NCI-H748 treated with DMSO at 0.1 percent for 48 hours (cell line): Measurements from ENCODE around the gene NEK1.
A peak's percentile ranks its signal among the peaks of the same experiment; 100 is the strongest.
"Not testable (repeated sequence)": the region's sequence is repeated elsewhere in the genome, so short reads cannot be mapped to it uniquely, and the experiment has no call there.

Source experiments
- DNase-seq: peaks from one replicate; lab custom pipeline; 2025; lab: John Stamatoyannopoulos, UW

Gene NEK1

GRCh38 chr4:169492436-169493163 lies 119.8 kb downstream of the NEK1 start:
- peak; percentile 2 for DNase-seq

GRCh38 chr4:169491211-169491610 lies 121.2 kb downstream of the NEK1 start:
- no peak for DNase-seq

- no peak for DNase-seq
Measured at GRCh38 chr4:169489306-169489705, 123.1 kb downstream of the NEK1 start.

GRCh38 chr4:169485791-169486742 lies 126.3 kb downstream of the NEK1 start:
- DNase-seq, result peak; percentile 13

GRCh38 chr4:169485086-169485485 lies 127.3 kb downstream of the NEK1 start:
- DNase-seq, result no peak

GRCh38 chr4:169484485-169484884 lies 127.9 kb downstream of the NEK1 start:
- DNase-seq, result no peak

- DNase-seq, result no peak
Measured at GRCh38 chr4:169464080-169464479, 148.3 kb downstream of the NEK1 start.

- no peak for DNase-seq
Measured at GRCh38 chr4:169460081-169460480, 152.3 kb downstream of the NEK1 start.

- no peak for DNase-seq
Measured at GRCh38 chr4:169458575-169458974, 153.8 kb downstream of the NEK1 start.

- not testable (repeated sequence) for DNase-seq
Measured at GRCh38 chr4:169452644-169453043, 159.7 kb downstream of the NEK1 start.

- not testable (repeated sequence) for DNase-seq
Measured at GRCh38 chr4:169448935-169449334, 163.4 kb downstream of the NEK1 start.

GRCh38 chr4:169446824-169447223 lies 165.6 kb downstream of the NEK1 start:
- DNase-seq, result no peak

GRCh38 chr4:169443748-169444147 lies 168.6 kb downstream of the NEK1 start:
- no peak for DNase-seq

- DNase-seq, result no peak
Measured at GRCh38 chr4:169440446-169440845, 171.9 kb downstream of the NEK1 start.

GRCh38 chr4:169439244-169439643 lies 173.1 kb downstream of the NEK1 start:
- no peak for DNase-seq

GRCh38 chr4:169438057-169438480 lies 174.3 kb downstream of the NEK1 start:
- DNase-seq, result no peak

GRCh38 chr4:169437299-169438047 lies 174.9 kb downstream of the NEK1 start:
- no peak for DNase-seq

GRCh38 chr4:169436734-169437133 lies 175.6 kb downstream of the NEK1 start:
- DNase-seq, result no peak

- no peak for DNase-seq
Measured at GRCh38 chr4:169428376-169428775, 184.0 kb downstream of the NEK1 start.

GRCh38 chr4:169427727-169428126 lies 184.7 kb downstream of the NEK1 start:
- DNase-seq, result not testable (repeated sequence)

GRCh38 chr4:169420291-169420690 lies 192.1 kb downstream of the NEK1 start:
- DNase-seq, result no peak

- no peak for DNase-seq
Measured at GRCh38 chr4:169418846-169419245, 193.5 kb downstream of the NEK1 start.
